Neuronal stem cell (in vitro differentiated cells): Measurements from ENCODE around the gene CARD11.

ENCODE experiments used
- DNase-seq: peaks from one replicate; pipeline ENCODE4 v3.0.0-alpha.2; 2013; ENCODE audit warnings: low spot score
- H2AFZ ChIP-seq: one replicate; pipeline ENCODE4 v1.6.1; 2013; ENCODE audit warnings: mild to moderate bottlenecking, low read length, inconsistent platforms
- H2AK5ac ChIP-seq: 2 replicates; pipeline ENCODE4 v1.6.1; 2013; ENCODE audit warnings: low read depth, mild to moderate bottlenecking, inconsistent platforms, low read length, moderate library complexity, mixed read lengths
- H2BK120ac ChIP-seq: 2 replicates; pipeline ENCODE4 v1.6.1; 2013; ENCODE audit warnings: low read depth, mild to moderate bottlenecking, inconsistent platforms, low read length, moderate library complexity, mixed read lengths
- H2BK12ac ChIP-seq: one replicate; pipeline ENCODE4 v1.6.1; 2013; ENCODE audit warnings: low read length, inconsistent platforms
- H2BK15ac ChIP-seq: 2 replicates; pipeline ENCODE4 v1.6.1; 2013; ENCODE audit warnings: mild to moderate bottlenecking, low read length, inconsistent platforms, mixed read lengths
- H2BK5ac ChIP-seq: one replicate; pipeline ENCODE4 v1.6.1; 2013; ENCODE audit warnings: inconsistent platforms, mild to moderate bottlenecking, low read length, moderate library complexity
- H3K14ac ChIP-seq: one replicate; pipeline ENCODE4 v1.6.1; 2013; ENCODE audit warnings: low read length, inconsistent platforms
- H3K18ac ChIP-seq: 2 replicates; pipeline ENCODE4 v1.6.1; 2013; ENCODE audit warnings: low read length, inconsistent platforms
- H3K23ac ChIP-seq: 2 replicates; pipeline ENCODE4 v1.6.1; 2013; ENCODE audit warnings: low read depth, mild to moderate bottlenecking, mixed read lengths, low read length, inconsistent platforms; ENCODE audit not compliant: poor library complexity
- H3K27ac ChIP-seq: replicated peaks from 3 replicates; pipeline ENCODE4 v1.5.1; 2013; ENCODE audit warnings: low read length, inconsistent platforms
- H3K27me3 ChIP-seq, 3 experiments: 2 replicates each; pipeline ENCODE4 v1.6.1; 2013; ENCODE audit warnings: low read length in 3 of 3, mild to moderate bottlenecking in 2 of 3, inconsistent platforms in 1 of 3, low read depth in 1 of 3, mixed read lengths in 1 of 3, moderate library complexity in 1 of 3; ENCODE audit not compliant: control insufficient read depth in 3 of 3, insufficient read depth in 3 of 3
- H3K36me3 ChIP-seq, 2 donors: replicated peaks in 1 of 2; 2 replicates each; pipeline ENCODE4 v1.6.1; 2013; ENCODE audit warnings: low read length in 2 of 2; ENCODE audit not compliant: control insufficient read depth in 2 of 2, insufficient read depth in 2 of 2
- H3K4ac ChIP-seq: 2 replicates; pipeline ENCODE4 v1.6.1; 2013; ENCODE audit warnings: inconsistent platforms, mild to moderate bottlenecking, low read length, moderate library complexity
- H3K4me1 ChIP-seq, 2 donors: 1 replicate in 1 of 2; 2 replicates in 1 of 2; pipeline ENCODE4 v1.6.1; 2013; ENCODE audit warnings: low read length in 2 of 2, low read depth in 1 of 2; ENCODE audit not compliant: control insufficient read depth in 2 of 2, insufficient read depth in 1 of 2
- H3K4me2 ChIP-seq: one replicate; pipeline ENCODE4 v1.6.1; 2013; ENCODE audit warnings: mild to moderate bottlenecking, low read length, inconsistent platforms; ENCODE audit not compliant: insufficient read depth, poor library complexity, severe bottlenecking
- H3K4me3 ChIP-seq, 2 donors: 2 replicates each; pipeline ENCODE4 v1.5.1; 2013; ENCODE audit warnings: low read length in 2 of 2, mild to moderate bottlenecking in 2 of 2, inconsistent platforms in 1 of 2, moderate library complexity in 1 of 2
- H3K79me1 ChIP-seq: one replicate; pipeline ENCODE4 v1.6.1; 2013; ENCODE audit warnings: low read depth, mild to moderate bottlenecking, inconsistent platforms, low read length, moderate library complexity
- H3K9ac ChIP-seq: one replicate; pipeline ENCODE4 v1.6.1; 2013; ENCODE audit warnings: mild to moderate bottlenecking, low read depth, low read length, inconsistent platforms; ENCODE audit not compliant: poor library complexity
- H3K9me3 ChIP-seq, 2 donors: replicated peaks in 1 of 2; 2 replicates each; pipeline versions ENCODE3 to v1.6.1; 2013; ENCODE audit warnings: low read length in 2 of 2, mild to moderate bottlenecking in 2 of 2, inconsistent platforms in 1 of 2, low read depth in 1 of 2, mixed read lengths in 1 of 2, moderate library complexity in 1 of 2; ENCODE audit not compliant: control insufficient read depth in 2 of 2, insufficient read depth in 1 of 2
- H4K8ac ChIP-seq: one replicate; pipeline ENCODE4 v1.6.1; 2013; ENCODE audit warnings: low read depth, mild to moderate bottlenecking, inconsistent platforms, low read length, moderate library complexity
- H4K91ac ChIP-seq: one replicate; pipeline ENCODE4 v1.6.1; 2013; ENCODE audit warnings: low read length, low read depth, mild to moderate bottlenecking, inconsistent platforms; ENCODE audit not compliant: poor library complexity
- WGBS, 2 donors: extraction: QIAGEN DNeasy Blood & Tissue Kit; methylation state at CpG; one replicate each; pipeline ENCODE4 v1.1.7; 2013; ENCODE audit warnings: missing lambda C conversion rate in 2 of 2, mixed read lengths in 1 of 2; ENCODE audit not compliant: insufficient read length in 2 of 2, insufficient replicate concordance in 1 of 2; ENCODE audit errors: extremely low coverage in 2 of 2; 5-methylcytosine and 5-hydroxymethylcytosine counted together

CARD11 gene

GRCh38 chr7:2968176-2968575, 75.5 kb downstream of the CARD11 start:
- no peak overlapping the region for H2AK5ac ChIP-seq
- no peak overlapping the region for H3K4me3 ChIP-seq
- H3K27me3 ChIP-seq, result no peaks in the 10 kb centered on the region
- H2BK5ac ChIP-seq, result no peak overlapping the region
- H2BK12ac ChIP-seq, result no peak overlapping the region
- H3K4me1 ChIP-seq, result no peaks in the 10 kb centered on the region
- WGBS, 2 donors, result no CpG with 5 or more reads among the region's 8 CpGs
- H2BK15ac ChIP-seq, result no peak overlapping the region
- no peak overlapping the region for H3K4me2 ChIP-seq
- no peak for DNase-seq
- H3K14ac ChIP-seq, result no peak overlapping the region
- H4K91ac ChIP-seq, result no peak overlapping the region
- H2AFZ ChIP-seq, result no peak overlapping the region
- no peak overlapping the region for H4K8ac ChIP-seq
- no peak overlapping the region for H3K23ac ChIP-seq
- no peak overlapping the region for H3K4ac ChIP-seq
- H3K79me1 ChIP-seq, result no peaks in the 10 kb centered on the region
- H2BK120ac ChIP-seq, result no peak overlapping the region
- H3K18ac ChIP-seq, result no peak overlapping the region
- H3K27ac ChIP-seq, result no peak overlapping the region
- no peak overlapping the region for H3K9ac ChIP-seq
- peaks cover 6% of the 10 kb centered on the region in 2 donors for H3K9me3 ChIP-seq
- H3K36me3 ChIP-seq, result no peaks in the 10 kb centered on the region

DNA sequence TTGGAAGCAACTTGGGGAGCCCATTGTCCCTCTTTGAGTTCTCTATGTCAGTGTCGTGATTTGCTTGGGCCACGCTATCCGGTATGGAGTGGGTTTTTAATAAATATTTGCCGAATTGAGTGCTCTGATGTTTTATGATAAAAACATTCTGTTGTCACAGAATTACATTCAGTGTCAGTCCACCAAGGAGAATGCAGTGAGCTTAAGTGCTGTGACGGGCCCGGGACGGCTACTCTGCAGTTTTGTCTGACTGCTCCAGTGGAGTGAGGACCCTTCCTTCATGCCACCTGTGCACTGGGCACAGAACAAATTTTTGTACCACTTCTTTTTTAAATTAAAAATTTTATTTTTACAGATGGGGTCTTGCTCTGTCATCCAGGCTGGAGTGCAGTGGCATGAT, 76.0 kb downstream of the CARD11 start:
- no peak overlapping the region for H3K9ac ChIP-seq
- H3K18ac ChIP-seq, result no peak overlapping the region
- no peak overlapping the region for H3K27ac ChIP-seq
- H2BK5ac ChIP-seq, result no peak overlapping the region
- no peak overlapping the region for H3K4ac ChIP-seq
- H3K4me1 ChIP-seq, result no peaks in the 10 kb centered on the region
- DNase-seq, result no peak
- no peak overlapping the region for H4K8ac ChIP-seq
- peaks cover 6% of the 10 kb centered on the region in 2 donors for H3K9me3 ChIP-seq
- no peak overlapping the region for H3K23ac ChIP-seq
- no peak overlapping the region for H4K91ac ChIP-seq
- no peak overlapping the region for H3K14ac ChIP-seq
- WGBS, 2 donors, result no CpG with 5 or more reads among the region's 7 CpGs
- H3K27me3 ChIP-seq, result no peaks in the 10 kb centered on the region
- H2BK120ac ChIP-seq, result no peak overlapping the region
- H2BK12ac ChIP-seq, result no peak overlapping the region
- no peak overlapping the region for H3K4me3 ChIP-seq
- no peak overlapping the region for H3K4me2 ChIP-seq
- H2AFZ ChIP-seq, result no peak overlapping the region
- H3K79me1 ChIP-seq, result no peaks in the 10 kb centered on the region
- no peak overlapping the region for H2AK5ac ChIP-seq
- H2BK15ac ChIP-seq, result no peak overlapping the region
- no peaks in the 10 kb centered on the region for H3K36me3 ChIP-seq

DNA sequence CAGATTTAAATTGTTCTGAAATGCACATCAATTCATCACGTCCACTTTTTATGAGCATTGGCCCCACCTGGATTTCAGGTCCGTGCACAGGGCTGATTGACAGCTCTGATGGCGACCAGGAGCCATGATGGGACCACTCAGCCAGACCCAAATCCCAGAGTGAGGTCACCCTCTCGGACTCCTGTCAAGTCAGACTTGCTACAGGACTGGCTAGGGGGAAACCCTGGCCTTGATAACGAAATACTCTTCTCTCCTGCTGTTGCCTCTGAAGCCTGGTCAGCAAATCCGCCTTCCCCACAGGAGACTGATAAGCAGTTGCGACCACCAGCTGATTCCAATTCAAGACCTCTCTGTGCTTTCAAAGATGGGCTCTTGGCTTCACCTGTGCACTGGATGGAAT, 76.4 kb downstream of the CARD11 start:
- no CpG with 5 or more reads among the region's 7 CpGs for WGBS, 2 donors
- H2BK120ac ChIP-seq, result no peak overlapping the region

DNA sequence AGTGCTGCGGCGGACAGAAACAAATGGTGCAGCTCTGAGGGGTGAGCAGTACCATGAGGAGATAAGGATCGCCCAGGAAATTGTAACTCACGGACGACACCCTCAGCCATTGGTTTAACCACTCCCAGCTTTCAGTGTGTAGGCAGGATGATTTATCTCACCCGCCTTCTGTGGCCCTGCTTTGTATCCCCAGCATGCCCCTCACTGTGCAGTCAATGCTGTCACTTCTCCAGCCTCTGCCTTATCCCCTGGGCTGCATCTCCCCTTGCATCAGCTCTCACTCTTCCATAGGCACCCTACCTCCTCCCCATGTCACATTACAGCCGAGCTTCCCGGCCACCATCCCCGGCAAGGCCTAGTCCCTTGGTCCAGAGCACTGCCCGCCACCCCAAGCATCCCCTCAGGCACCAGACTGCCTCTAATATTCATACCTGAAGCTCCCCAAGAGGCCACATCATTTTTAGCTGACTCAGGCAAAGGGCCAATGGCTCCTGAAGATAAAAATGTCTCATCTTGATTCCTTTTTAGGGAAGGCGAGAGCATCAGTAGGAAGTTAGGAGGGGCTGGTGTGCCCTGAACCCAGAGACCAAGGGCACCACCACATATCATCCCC, 77.1 kb downstream of the CARD11 start:
- H4K8ac ChIP-seq, result no peak overlapping the region
- H3K79me1 ChIP-seq, result no peaks in the 10 kb centered on the region
- DNase-seq, result no peak
- H3K27ac ChIP-seq, result no peak overlapping the region
- no peak overlapping the region for H3K14ac ChIP-seq
- H2BK5ac ChIP-seq, result no peak overlapping the region
- no peak overlapping the region for H4K91ac ChIP-seq
- no peak overlapping the region for H3K4ac ChIP-seq
- no peak overlapping the region for H3K4me3 ChIP-seq
- no peaks in the 10 kb centered on the region for H3K27me3 ChIP-seq
- no peak overlapping the region for H2BK15ac ChIP-seq
- H3K9ac ChIP-seq, result no peak overlapping the region
- H2AK5ac ChIP-seq, result no peak overlapping the region
- H3K36me3 ChIP-seq, result no peaks in the 10 kb centered on the region
- no peak overlapping the region for H3K18ac ChIP-seq
- H3K9me3 ChIP-seq, result peaks cover 6% of the 10 kb centered on the region in 2 donors
- H2BK12ac ChIP-seq, result no peak overlapping the region
- H3K4me2 ChIP-seq, result no peak overlapping the region
- no peak overlapping the region for H2BK120ac ChIP-seq
- no peaks in the 10 kb centered on the region for H3K4me1 ChIP-seq
- no peak overlapping the region for H3K23ac ChIP-seq
- no peak overlapping the region for H2AFZ ChIP-seq
- no CpG with 5 or more reads among the region's 11 CpGs for WGBS, 2 donors

More for the DNA sequence above, 76.4 kb downstream of the CARD11 start:
- Histone ChIP-seq H4K8ac (no peak overlapping the region), H3K4me2 (no peak overlapping the region), H3K79me1 (no peaks in the 10 kb centered on the region), H3K4me3 (no peak overlapping the region), H3K4me1 (no peaks in the 10 kb centered on the region), H3K27me3 (no peaks in the 10 kb centered on the region), H3K4ac (no peak overlapping the region), H3K18ac (no peak overlapping the region), H3K23ac (no peak overlapping the region), H3K9me3 (peaks cover 6% of the 10 kb centered on the region in 2 donors), H2AK5ac (no peak overlapping the region), H3K14ac (no peak overlapping the region), H3K36me3 (no peaks in the 10 kb centered on the region), H3K27ac (no peak overlapping the region), H2AFZ (no peak overlapping the region), H3K9ac (no peak overlapping the region), H2BK15ac (no peak overlapping the region), H4K91ac (no peak overlapping the region), H2BK12ac (no peak overlapping the region), H2BK5ac (no peak overlapping the region)
- no peak for DNase-seq
